Measurements from ENCODE around the gene VSTM4. TPM values are rescaled to one million over a fixed set of nuclear protein-coding genes. Genes with fewer than 3 reads are reported as not detected.

VSTM4 gene
- total and polyA plus RNA-seq, 2 experiments from 2014 or later, result 0.21 to 0.66 TPM

GRCh38 chr10:49110684-49111319, 4.5 kb downstream of the VSTM4 start:
- no peak overlapping the region for H3K27ac ChIP-seq (ENCODE audit: low read depth)
- no peak for DNase-seq (ENCODE audit: low spot score)
- no peaks in the 10 kb centered on the region for H3K79me2 ChIP-seq (replicated peaks; ENCODE audit: insufficient read depth)
- no peaks in the 10 kb centered on the region for H3K9me2 ChIP-seq (ENCODE audit: insufficient read depth)
- Mint-ChIP-seq H3K27ac (no peak overlapping the region), H3K9me3 (no peaks in the 10 kb centered on the region), H3K27me3 (ENCODE audit: insufficient read depth, low read depth, poor library complexity) (no peaks in the 10 kb centered on the region), H3K36me3 (ENCODE audit: low read depth) (no peaks in the 10 kb centered on the region), H3K4me1 (peaks cover 8% of the 10 kb centered on the region), H3K4me3 (no peak overlapping the region)
- TF ChIP-seq ZNF114 (CRISPR knock-in tag; IDR thresholded peaks at IDR 0.05) (no peak), CREB1 (CRISPR knock-in tag; IDR thresholded peaks at IDR 0.05; ENCODE audit: low read depth) (no peak), ZNF331 (CRISPR knock-in tag; IDR thresholded peaks at IDR 0.05; ENCODE audit: low read depth) (no peak), EZH2phosphoT487 (IDR thresholded peaks at IDR 0.05; ENCODE audit: unreplicated experiment) (no peak)
- H2AFZ ChIP-seq, result no peak overlapping the region
- H3K4me2 ChIP-seq, result no peak overlapping the region
- H3K27me3 ChIP-seq (ENCODE audit: insufficient read depth), result peaks cover 11% of the 10 kb centered on the region
- no peaks in the 10 kb centered on the region for H3K36me3 ChIP-seq (ENCODE audit: insufficient read depth)
- H3K4me1 ChIP-seq (ENCODE audit: insufficient read depth), result no peaks in the 10 kb centered on the region
- no peaks in the 10 kb centered on the region for H4K20me1 ChIP-seq (replicated peaks; ENCODE audit: insufficient read depth)
- H3F3A ChIP-seq (replicated peaks; ENCODE audit: low read depth), result no peaks in the 10 kb centered on the region
- H3K4me3 ChIP-seq, result no peak overlapping the region
- no peak for ATAC-seq

GRCh38 chr10:49109669-49110340, 5.5 kb downstream of the VSTM4 start:
- Histone ChIP-seq H3K79me2 (replicated peaks; ENCODE audit: insufficient read depth) (no peaks in the 10 kb centered on the region), H3K9me2 (ENCODE audit: insufficient read depth) (no peaks in the 10 kb centered on the region), H3K4me1 (ENCODE audit: insufficient read depth) (no peaks in the 10 kb centered on the region), H4K20me1 (replicated peaks; ENCODE audit: insufficient read depth) (no peaks in the 10 kb centered on the region), H3F3A (replicated peaks; ENCODE audit: low read depth) (no peaks in the 10 kb centered on the region), H3K27ac (ENCODE audit: low read depth) (no peak overlapping the region), H3K36me3 (ENCODE audit: insufficient read depth) (no peaks in the 10 kb centered on the region), H3K4me3 (no peak overlapping the region), H3K4me2 (no peak overlapping the region), H3K27me3 (ENCODE audit: insufficient read depth) (peaks cover 11% of the 10 kb centered on the region), H2AFZ (no peak overlapping the region)
- ATAC-seq (no peak), DNase-seq (ENCODE audit: low spot score) (no peak)
- TF ChIP-seq EZH2 (IDR thresholded peaks at IDR 0.05; ENCODE audit: low read depth, unreplicated experiment), result no peak
- H3K9me3 Mint-ChIP-seq, result no peaks in the 10 kb centered on the region
- no peaks in the 10 kb centered on the region for H3K36me3 Mint-ChIP-seq (ENCODE audit: low read depth)
- peaks cover 2% of the 10 kb centered on the region for H3K27me3 Mint-ChIP-seq (ENCODE audit: insufficient read depth, low read depth, poor library complexity)
- H3K4me1 Mint-ChIP-seq, result peaks cover 8% of the 10 kb centered on the region
- H3K27ac Mint-ChIP-seq, result no peak overlapping the region
- no peak overlapping the region for H3K4me3 Mint-ChIP-seq

- Mint-ChIP-seq H3K27ac (no peak overlapping the region), H3K36me3 (ENCODE audit: low read depth) (no peaks in the 10 kb centered on the region), H3K4me1 (peaks cover 8% of the 10 kb centered on the region), H3K4me3 (no peak overlapping the region), H3K9me3 (no peaks in the 10 kb centered on the region), H3K27me3 (ENCODE audit: insufficient read depth, low read depth, poor library complexity) (peaks cover 5% of the 10 kb centered on the region)
- Histone ChIP-seq H3K9me2 (ENCODE audit: insufficient read depth) (no peaks in the 10 kb centered on the region), H2AFZ (no peak overlapping the region), H3K36me3 (ENCODE audit: insufficient read depth) (no peaks in the 10 kb centered on the region), H3K27ac (ENCODE audit: low read depth) (no peak overlapping the region), H4K20me1 (replicated peaks; ENCODE audit: insufficient read depth) (no peaks in the 10 kb centered on the region), H3K4me3 (no peak overlapping the region), H3K4me2 (no peak overlapping the region), H3K27me3 (ENCODE audit: insufficient read depth) (no peaks in the 10 kb centered on the region), H3F3A (replicated peaks; ENCODE audit: low read depth) (no peaks in the 10 kb centered on the region), H3K79me2 (replicated peaks; ENCODE audit: insufficient read depth) (no peaks in the 10 kb centered on the region), H3K4me1 (ENCODE audit: insufficient read depth) (no peaks in the 10 kb centered on the region)
- ATAC-seq (no peak), DNase-seq (ENCODE audit: low spot score) (no peak)
- no peak for TF ChIP-seq EZH2phosphoT487 (IDR thresholded peaks at IDR 0.05; ENCODE audit: unreplicated experiment)
- no peak for TF ChIP-seq ETS1 (IDR thresholded peaks at IDR 0.05)
- no peak for TF ChIP-seq POLR2AphosphoS5 (IDR thresholded peaks at IDR 0.05; ENCODE audit: low read depth)
- no peak for TF ChIP-seq CTCF (conservative IDR thresholded peaks at IDR 0.05; ENCODE audit: low read depth in 2 of 2)
- no peak for TF ChIP-seq STAT1 (IDR thresholded peaks at IDR 0.05; ENCODE audit: unreplicated experiment)
- no peak for TF ChIP-seq EZH2 (IDR thresholded peaks at IDR 0.05; ENCODE audit: low read depth, unreplicated experiment)
- TF ChIP-seq JUNB (IDR thresholded peaks at IDR 0.05; ENCODE audit: unreplicated experiment), result no peak
- no peak for TF ChIP-seq ZNF114 (CRISPR knock-in tag; IDR thresholded peaks at IDR 0.05)
- TF ChIP-seq CREB1 (CRISPR knock-in tag; IDR thresholded peaks at IDR 0.05; ENCODE audit: low read depth), result no peak
Observed at GRCh38 chr10:49108656-49109055, 6.7 kb downstream of the VSTM4 start.

All from GM23338 (cell line).